Measurements from ENCODE around the gene IL1B. TPM values are rescaled to one million over a fixed set of nuclear protein-coding genes. Genes with fewer than 3 reads are reported as not detected.

IL1B gene
- total RNA-seq, 2 donors from 2014 or later, result 1.0 to 2.6 TPM

DNA sequence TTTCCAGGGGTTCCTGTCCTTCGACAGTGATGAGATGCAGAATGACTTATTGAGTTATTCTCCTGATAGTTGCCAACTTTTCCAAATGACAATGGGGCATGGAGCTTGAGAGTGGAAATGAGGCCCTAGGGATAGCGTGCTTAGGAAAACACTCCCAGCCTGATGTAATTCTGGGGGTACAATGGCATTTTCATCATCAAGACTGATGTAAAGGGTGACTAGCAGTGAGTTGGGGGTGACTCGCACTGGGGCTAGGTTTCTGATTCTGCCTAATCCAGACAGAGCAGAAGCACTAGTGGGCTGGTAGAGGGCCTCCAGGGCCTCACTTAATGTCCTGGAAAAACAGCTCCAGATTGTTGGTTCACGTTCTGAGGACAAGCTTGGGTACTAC, 40.4 kb upstream of the IL1B start:
- TF ChIP-seq, protein P1, sequence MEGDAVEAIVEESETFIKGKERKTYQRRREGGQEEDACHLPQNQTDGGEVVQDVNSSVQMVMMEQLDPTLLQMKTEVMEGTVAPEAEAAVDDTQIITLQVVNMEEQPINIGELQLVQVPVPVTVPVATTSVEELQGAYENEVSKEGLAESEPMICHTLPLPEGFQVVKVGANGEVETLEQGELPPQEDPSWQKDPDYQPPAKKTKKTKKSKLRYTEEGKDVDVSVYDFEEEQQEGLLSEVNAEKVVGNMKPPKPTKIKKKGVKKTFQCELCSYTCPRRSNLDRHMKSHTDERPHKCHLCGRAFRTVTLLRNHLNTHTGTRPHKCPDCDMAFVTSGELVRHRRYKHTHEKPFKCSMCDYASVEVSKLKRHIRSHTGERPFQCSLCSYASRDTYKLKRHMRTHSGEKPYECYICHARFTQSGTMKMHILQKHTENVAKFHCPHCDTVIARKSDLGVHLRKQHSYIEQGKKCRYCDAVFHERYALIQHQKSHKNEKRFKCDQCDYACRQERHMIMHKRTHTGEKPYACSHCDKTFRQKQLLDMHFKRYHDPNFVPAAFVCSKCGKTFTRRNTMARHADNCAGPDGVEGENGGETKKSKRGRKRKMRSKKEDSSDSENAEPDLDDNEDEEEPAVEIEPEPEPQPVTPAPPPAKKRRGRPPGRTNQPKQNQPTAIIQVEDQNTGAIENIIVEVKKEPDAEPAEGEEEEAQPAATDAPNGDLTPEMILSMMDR (IDR thresholded peaks at IDR 0.05), result no peak

DNA sequence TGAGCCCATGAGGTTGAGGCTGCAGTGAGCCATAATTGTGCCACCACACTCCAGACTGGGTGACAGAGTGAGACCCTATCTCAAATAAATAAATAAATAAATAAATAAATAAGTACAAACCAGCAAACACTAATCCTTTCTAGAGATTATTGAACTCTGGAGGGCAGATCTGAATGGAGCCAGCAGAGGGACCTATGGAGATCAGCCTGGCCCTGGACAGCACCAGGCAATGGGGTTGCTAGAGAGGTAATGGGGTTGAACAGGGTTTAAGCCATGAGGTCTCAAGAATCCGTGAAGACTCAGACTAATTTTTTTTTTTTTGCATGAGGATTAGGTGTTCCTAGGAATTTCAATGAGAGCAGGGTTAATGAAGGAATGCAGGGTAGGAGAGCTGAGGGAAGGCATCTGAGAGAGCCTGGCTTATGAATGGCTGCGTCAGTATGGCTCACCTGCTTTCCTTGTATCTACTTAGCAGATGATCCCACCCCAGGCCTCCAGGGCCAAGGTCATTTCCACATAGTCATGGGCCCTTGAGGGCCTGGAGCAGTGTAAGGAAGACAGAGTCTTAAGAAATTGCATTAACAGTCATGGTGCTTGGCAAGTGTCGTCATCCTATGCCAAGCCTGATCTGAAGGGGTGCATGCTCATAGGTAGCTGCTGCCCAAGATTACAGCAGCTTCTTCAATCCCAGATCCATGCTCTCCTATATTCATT, 39.8 kb upstream of the IL1B start:
- TF ChIP-seq, protein P1 (IDR thresholded peaks at IDR 0.05), result no peak
- Histone ChIP-seq H3K27ac (no peak overlapping the region), H3K9me3 (peaks cover 0 to 9% of the 10 kb centered on the region in 2 donors), H3K4me3 (no peak overlapping the region), H3K4me1 (no peaks in the 10 kb centered on the region), H3K27me3 (no peaks in the 10 kb centered on the region), H3K36me3 (no peaks in the 10 kb centered on the region)
- no peak for DNase-seq (ENCODE audit: low spot score)

More for the DNA sequence above, 40.4 kb upstream of the IL1B start:
- no peak overlapping the region for H3K4me3 ChIP-seq
- H3K9me3 ChIP-seq, result peaks cover 0 to 8% of the 10 kb centered on the region in 2 donors
- DNase-seq (ENCODE audit: low spot score), result no peak
- H3K36me3 ChIP-seq, result no peaks in the 10 kb centered on the region
- H3K4me1 ChIP-seq, result no peaks in the 10 kb centered on the region
- H3K27me3 ChIP-seq, result no peaks in the 10 kb centered on the region
- no peak overlapping the region for H3K27ac ChIP-seq

DNA sequence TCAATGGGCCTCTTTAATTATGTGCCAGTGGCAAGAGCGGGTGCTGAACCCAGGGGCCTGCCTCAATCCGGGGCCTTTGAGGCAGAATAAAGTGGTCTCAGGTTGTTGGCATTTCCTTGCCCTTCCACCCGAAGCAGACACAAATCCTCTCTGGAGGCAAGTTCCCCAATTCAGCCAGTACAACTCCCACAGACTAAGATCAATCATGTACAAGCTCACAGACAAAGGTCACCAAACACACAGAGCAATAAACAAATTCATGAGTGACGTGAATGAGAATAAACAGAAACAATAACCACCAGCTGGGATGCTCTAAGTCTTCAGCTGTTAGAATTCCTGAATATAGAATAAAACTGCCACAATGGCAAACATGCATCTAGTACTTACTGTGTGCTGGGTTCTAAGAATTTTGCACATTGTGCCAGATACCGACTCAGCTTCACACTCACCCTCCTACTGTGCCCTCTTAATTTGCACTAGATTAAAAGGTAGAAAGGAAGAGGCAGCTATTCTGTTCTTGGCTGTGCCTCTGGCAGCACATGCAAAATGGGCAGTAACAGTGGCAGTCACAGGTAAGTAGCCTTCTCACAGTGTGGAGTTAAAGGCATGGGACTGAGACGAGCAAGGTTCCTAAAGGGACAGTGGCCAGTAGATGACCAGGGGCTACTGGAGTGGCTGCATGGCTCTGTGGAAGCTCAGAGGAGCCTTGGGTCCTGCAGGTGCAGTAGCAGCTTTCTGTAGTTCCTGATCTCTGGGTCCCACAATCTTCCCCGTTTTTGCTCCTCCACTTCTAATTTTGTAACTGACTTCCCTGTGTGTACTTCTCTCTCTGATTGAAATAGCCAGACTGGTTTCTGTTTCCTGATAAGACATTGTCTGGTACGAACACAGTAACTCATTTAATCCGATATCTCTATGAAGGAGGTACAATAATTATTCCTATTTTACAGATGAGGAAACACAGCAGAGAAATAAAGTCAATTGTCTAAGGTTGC, 34.6 kb upstream of the IL1B start:
- Histone ChIP-seq H3K27me3 (no peaks in the 10 kb centered on the region), H3K4me3 (no peak overlapping the region), H3K9me3 (peaks cover 0 to 9% of the 10 kb centered on the region in 2 donors), H3K4me1 (peaks cover 0 to 8% of the 10 kb centered on the region in 2 donors), H3K27ac (no peak overlapping the region), H3K36me3 (no peaks in the 10 kb centered on the region)
- no peak for DNase-seq (ENCODE audit: low spot score)
- TF ChIP-seq, protein P1 (IDR thresholded peaks at IDR 0.05), result no peak

DNA sequence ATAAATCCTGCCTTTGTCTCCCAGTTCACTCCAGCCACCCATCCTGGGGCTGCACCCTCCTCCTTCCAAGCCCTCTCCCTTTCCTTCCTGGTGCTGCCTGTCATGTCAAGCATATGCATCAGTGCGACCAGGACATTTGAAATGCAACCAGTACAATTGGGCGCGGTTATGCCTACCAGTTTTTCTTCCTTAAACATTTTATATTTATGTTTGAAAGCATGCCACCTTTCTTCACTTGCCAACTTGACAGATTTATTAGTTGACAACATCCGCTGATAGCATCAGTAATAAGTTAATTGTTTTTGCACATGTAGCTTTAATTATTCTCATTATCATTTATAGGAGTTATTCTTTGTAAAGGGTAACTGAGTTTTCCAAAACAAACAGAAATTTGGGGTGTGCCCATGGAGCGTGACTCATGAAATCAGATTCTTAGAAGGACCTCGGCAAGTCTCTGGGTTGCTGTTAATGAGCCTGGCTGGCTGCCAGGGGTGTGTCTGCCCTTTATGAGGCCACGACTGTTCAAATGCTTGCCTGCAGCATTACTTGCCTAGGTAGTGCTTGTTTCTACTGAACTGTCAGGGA, 32.8 kb upstream of the IL1B start:
- peak; percentile 78 for DNase-seq (ENCODE audit: low spot score)

More for the DNA sequence above, 32.8 kb upstream of the IL1B start:
- no peaks in the 10 kb centered on the region for H3K27me3 ChIP-seq
- H3K4me1 ChIP-seq, result peaks cover 0 to 8% of the 10 kb centered on the region in 2 donors
- H3K27ac ChIP-seq, result no peak overlapping the region
- H3K9me3 ChIP-seq, result peaks cover 0 to 9% of the 10 kb centered on the region in 2 donors
- TF ChIP-seq, protein P1 (IDR thresholded peaks at IDR 0.05), result no peak
- H3K36me3 ChIP-seq, result no peaks in the 10 kb centered on the region
- no peak overlapping the region for H3K4me3 ChIP-seq
